Mononuclear cell (primary cell): Measurements from ENCODE around the gene TRIM49D2. TPM values are rescaled to one million over a fixed set of nuclear protein-coding genes. Genes with fewer than 3 reads are reported as not detected.
"Not testable (repeated sequence)": the region's sequence is repeated elsewhere in the genome, so short reads cannot be mapped to it uniquely, and the experiment has no call there.

Experiments
- H3K27me3 ChIP-seq: 2 replicates; pipeline ENCODE4 v1.6.0; 2011; ENCODE audit warnings: low read length, control low read depth; ENCODE audit not compliant: insufficient read depth
- H3K4me1 ChIP-seq: 2 replicates; pipeline ENCODE4 v1.5.1; 2011; ENCODE audit warnings: mild to moderate bottlenecking, low read length, control low read depth; ENCODE audit not compliant: insufficient read depth
- H3K4me3 ChIP-seq: 2 replicates; pipeline ENCODE4 v1.5.1; 2011; ENCODE audit warnings: mild to moderate bottlenecking, low read length, moderate library complexity
- H3K9me3 ChIP-seq: 2 replicates; pipeline ENCODE4 v1.5.1; 2011; ENCODE audit warnings: low read depth, mild to moderate bottlenecking, control low read depth, low read length
- total RNA-seq: library from RNA; depleted of rRNA; stranded (reverse); fragments of >200 nt; gene quantifications from one replicate; pipeline ENCODE4 v1.2.3, GENCODE V29; 2012

TRIM49D2 gene
- total RNA-seq: not detected

GRCh38 chr11:89923764-89924163 is at the start of gene TRIM49D2:
Gene TRIM49D2, plus strand, starts transcription at chr11:89924064. Its CDS starts 2,698 bp downstream, at chr11:89926762.
- not testable (repeated sequence) for H3K4me1 ChIP-seq, H3K4me3 ChIP-seq, H3K9me3 ChIP-seq, H3K27me3 ChIP-seq

GRCh38 chr11:89877511-89877910 is 46.4 kb upstream of the TRIM49D2 start:
- H3K27me3 ChIP-seq, H3K9me3 ChIP-seq, H3K4me3 ChIP-seq, H3K4me1 ChIP-seq: not testable (repeated sequence)

GRCh38 chr11:89893245-89893644 is 30.6 kb upstream of the TRIM49D2 start:
- not testable (repeated sequence) for H3K9me3 ChIP-seq, H3K27me3 ChIP-seq, H3K4me1 ChIP-seq, H3K4me3 ChIP-seq

- not testable (repeated sequence) for H3K4me3 ChIP-seq, H3K27me3 ChIP-seq, H3K4me1 ChIP-seq, H3K9me3 ChIP-seq
Measured at GRCh38 chr11:89900809-89901208, 23.1 kb upstream of the TRIM49D2 start.

GRCh38 chr11:89922195-89922660 is 1.6 kb upstream of the TRIM49D2 start, which contains the start of gene TRIM49D1:
Gene TRIM49D1, minus strand, starts transcription at chr11:89922245. Its CDS starts 4,535 bp downstream, at chr11:89917710.
- Histone ChIP-seq H3K27me3 (no peaks in the 10 kb centered on the region), H3K9me3 (no peaks in the 10 kb centered on the region), H3K4me1 (no peaks in the 10 kb centered on the region), H3K4me3 (no peak within 1 kb of the TSS)

- H3K9me3 ChIP-seq, H3K27me3 ChIP-seq, H3K4me3 ChIP-seq, H3K4me1 ChIP-seq: not testable (repeated sequence)
Measured at GRCh38 chr11:89960833-89961232, 37.0 kb downstream of the TRIM49D2 start.

- not testable (repeated sequence) for H3K27me3 ChIP-seq, H3K4me1 ChIP-seq, H3K9me3 ChIP-seq, H3K4me3 ChIP-seq
Measured at GRCh38 chr11:89965737-89966136, 41.9 kb downstream of the TRIM49D2 start, which contains the start of gene TRIM64. Gene TRIM64, plus strand, starts transcription at chr11:89966037. Its CDS starts 2,467 bp downstream, at chr11:89968504.

Other genes starting within 250 kb of the TRIM49D2 start
- gene TRIM77, start 213.8 kb upstream of the TRIM49D2 start, total RNA-seq: not detected
- gene TRIM49, start 115.5 kb upstream of the TRIM49D2 start, total RNA-seq: not detected
- not detected for gene TRIM64B, start 45.6 kb upstream of the TRIM49D2 start, total RNA-seq
- gene TRIM49D1, start 1.8 kb upstream of the TRIM49D2 start, total RNA-seq: not detected
- gene TRIM64, start 42.0 kb downstream of the TRIM49D2 start, total RNA-seq: not detected
- not detected for gene TRIM49C, start 107.0 kb downstream of the TRIM49D2 start, total RNA-seq
- gene UBTFL1, start 161.9 kb downstream of the TRIM49D2 start, total RNA-seq: 0.21 TPM
- not detected for gene NAALAD2, start 210.6 kb downstream of the TRIM49D2 start, total RNA-seq